ENCODE measurements around the gene OS9. TPM values are rescaled to one million over a fixed set of nuclear protein-coding genes. Genes with fewer than 3 reads are reported as not detected.

OS9 gene
- total and polyA plus RNA-seq, 2 donors (not counting 3 experiments of a cell fraction or from before 2014, with no cell fraction given): 212 to 561 TPM

- peak; percentile 44 for DNase-seq (ENCODE audit: low read depth, low spot score)
- no peaks in the 10 kb centered on the region for H3K9me3 ChIP-seq (replicated peaks; ENCODE audit: control insufficient read depth, insufficient read depth, low read length)
- H3K79me2 ChIP-seq (ENCODE audit: control insufficient read depth, insufficient read depth, low read length): no peaks in the 10 kb centered on the region
- H3K27me3 ChIP-seq (ENCODE audit: control insufficient read depth in 2 of 2, insufficient read depth in 2 of 2, low read length in 2 of 2): peaks cover 35 to 38% of the 10 kb centered on the region in 2 experiments
- ChIA-PET POLR2A (no interaction called here), CTCF (interaction anchor here (0.7 to 4.6 kb wide), 3 partner anchors 9 to 18 kb away, joined by 3 to 48 read pairs (median 3); partner anchors contain the start of genes CDK4, MARCHF9 and TSFM)
- peak; percentile 55 for FAIRE-seq
- dilution Hi-C loops (cut with MboI; ENCODE audit: extremely low pct_ligation_motif_present, low sequenced_read_pairs) (no loop called here), intact Hi-C loops (cut with micrococcal nuclease) (no loop called here)
- TF ChIP-seq FOS (IDR thresholded peaks at IDR 0.05; ENCODE audit: borderline replicate concordance, insufficient read depth, low read length) (no peak), CTCF (IDR thresholded peaks at IDR 0.05; ENCODE audit: extremely low read depth in 1 of 2, insufficient read depth in 1 of 2, low read depth in 1 of 2, low read length in 2 of 2) (peak; percentile 34 to 57), POLR2AphosphoS5 (IDR thresholded peaks at IDR 0.05; ENCODE audit: insufficient read depth, low read depth, low read length) (peak; percentile 19), GATA2 (IDR thresholded peaks at IDR 0.05; ENCODE audit: insufficient read depth, insufficient read length, low read depth, low read length) (no peak), EZH2 (IDR thresholded peaks at IDR 0.05; ENCODE audit: borderline replicate concordance, low read depth, low read length, severe bottlenecking) (peak; percentile 90)
- H4K20me1 ChIP-seq (replicated peaks; ENCODE audit: control insufficient read depth, extremely low read depth, insufficient read depth, low read length): no peaks in the 10 kb centered on the region
- H3K36me3 ChIP-seq (ENCODE audit: control insufficient read depth in 2 of 2, extremely low read depth in 1 of 2, insufficient read depth in 2 of 2, low read length in 2 of 2): peaks cover 0 to 2% of the 10 kb centered on the region in 2 experiments
- no peak overlapping the region for H3K9ac ChIP-seq (replicated peaks; ENCODE audit: extremely low read depth, insufficient read depth, low read length)
- peak overlapping the region; percentile 60 for H3K4me2 ChIP-seq (ENCODE audit: insufficient read depth, low read length)
- peak overlapping the region; percentile 30 for H2AFZ ChIP-seq (ENCODE audit: low read depth, low read length)
- no TSS peak for BruUV-seq (replicated peaks)
- H3K4me3 ChIP-seq (replicated peaks in 1 of 3; ENCODE audit: insufficient read depth in 1 of 3, low read depth in 1 of 3, low read length in 3 of 3): peak overlapping the region in 1 of 3 experiments; percentile 23
- H3K4me1 ChIP-seq (ENCODE audit: control insufficient read depth, extremely low read depth, insufficient read depth, low read length): peaks cover 17% of the 10 kb centered on the region
- H3K27ac ChIP-seq (ENCODE audit: insufficient read depth, low read depth, low read length): no peak overlapping the region
- no peaks in the 10 kb centered on the region for H3K9me1 ChIP-seq (replicated peaks; ENCODE audit: control insufficient read depth, extremely low read depth, insufficient read depth, low read length)
These were observed 71.2 kb downstream of the OS9 start for GRCh38 chr12:57765003-57765697.
